Sigmoid colon (tissue), 4 donors: Measurements from ENCODE around the gene IKBKE.

Source experiments
- CTCF ChIP-seq, 4 experiments: fragments of 450-650 bp in 3 of 4; fragments of 200-600 bp in 1 of 4; IDR thresholded peaks; one replicate each; pipeline ENCODE4 v1.5.1; 2016 to 2019; ENCODE audit warnings: antibody characterized with exemption in 4 of 4, mild to moderate bottlenecking in 3 of 4, moderate library complexity in 2 of 4
- POLR2AphosphoS5 ChIP-seq, 4 donors: sonication (generic); formaldehyde crosslinking; IDR thresholded peaks; one replicate each; pipeline ENCODE4 v1.6.1; 2017; ENCODE audit warnings: antibody characterized with exemption in 4 of 4

- TF ChIP-seq CTCF (IDR thresholded peaks at IDR 0.05) (no peak), POLR2AphosphoS5 (IDR thresholded peaks at IDR 0.05) (no peak)
Measured at GRCh38 chr1:206463911-206464310, 6.4 kb upstream of the IKBKE start.
